HepG2 (cell line): ENCODE measurements around the gene ARHGEF7.

Experiments
- ATF1 ChIP-seq: IDR thresholded peaks from 2 replicates; pipeline ENCODE4 v1.6.1; 2016; ENCODE audit warnings: mild to moderate bottlenecking, control low read depth
- ETV5 ChIP-seq: IDR thresholded peaks from 2 replicates; pipeline ENCODE4 v1.6.1; 2018; ENCODE audit warnings: missing biosample characterization, missing genetic modification reagents, inconsistent platforms, borderline replicate concordance
- JUND ChIP-seq: sonication (generic); formaldehyde crosslinking; IDR thresholded peaks from 2 replicates; pipeline ENCODE4 v1.8.0; 2022; ENCODE audit warnings: mild to moderate bottlenecking, missing genetic modification reagents
- KLF16 ChIP-seq, 2 experiments: sonication (generic) in 1 of 2; formaldehyde crosslinking in 1 of 2; IDR thresholded peaks; 2 replicates each; pipeline versions ENCODE4 v1.6.1 to v1.8.0; 2016 to 2023; ENCODE audit warnings: missing genetic modification reagents in 2 of 2, missing compliant biosample characterization in 1 of 2
- PAF1 ChIP-seq: IDR thresholded peaks from 2 replicates; pipeline ENCODE4 v1.6.1; 2016; ENCODE audit warnings: missing genetic modification reagents, missing compliant biosample characterization
- PHF20 ChIP-seq: sonication (generic); formaldehyde crosslinking; IDR thresholded peaks from 2 replicates; pipeline ENCODE4 v1.5.0; 2020; ENCODE audit warnings: mild to moderate bottlenecking, missing genetic modification reagents
- SNRNP70 ChIP-seq: fragments of 200-400 bp; formaldehyde crosslinking; IDR thresholded peaks from 2 replicates; pipeline ENCODE4 v1.6.1; 2017; ENCODE audit warnings: mild to moderate bottlenecking, low read depth, low read length, moderate library complexity
- ZNF263 ChIP-seq: sonication (generic); formaldehyde crosslinking; IDR thresholded peaks from 2 replicates; pipeline ENCODE4 v1.4.0; 2020; ENCODE audit warnings: missing genetic modification reagents
- ZNF350 ChIP-seq: sonication (generic); formaldehyde crosslinking; IDR thresholded peaks from 2 replicates; pipeline ENCODE4 v1.4.0; 2020; ENCODE audit warnings: mild to moderate bottlenecking, low read depth, missing genetic modification reagents, borderline replicate concordance
- TF ChIP-seq, protein P1 (sequence below): sonication (generic); formaldehyde crosslinking; IDR thresholded peaks from 2 replicates; pipeline ENCODE4 v1.5.0; 2020; ENCODE audit warnings: mild to moderate bottlenecking, missing genetic modification reagents, borderline replicate concordance
- TF ChIP-seq, protein P2 (sequence below): sonication (generic); formaldehyde crosslinking; IDR thresholded peaks from 2 replicates; pipeline ENCODE4 v1.4.0; 2020; ENCODE audit warnings: missing genetic modification reagents, borderline replicate concordance

DNA sequence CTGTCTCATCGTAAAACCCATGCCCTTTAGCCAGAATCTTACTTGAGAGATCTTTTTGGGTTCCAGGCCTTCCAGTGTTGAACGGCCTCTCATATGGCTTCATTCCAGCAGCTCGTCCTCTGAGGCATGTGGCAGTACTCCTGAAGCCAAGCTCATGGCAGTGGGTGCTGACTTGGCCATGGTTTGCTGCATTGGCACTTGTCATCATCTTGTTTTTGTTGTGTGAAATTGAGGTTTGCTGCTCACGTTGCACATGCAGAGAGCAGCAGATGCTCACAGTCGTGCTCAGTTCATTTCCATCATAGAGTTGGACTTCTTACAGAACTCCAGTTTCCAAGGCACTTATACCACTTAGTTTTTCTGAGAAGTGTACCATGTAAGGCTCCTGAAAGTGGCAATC is 220.2 kb downstream of the ARHGEF7 start:
- no peak for TF ChIP-seq JUND (CRISPR knock-in tag)
- no peak for TF ChIP-seq ATF1 (CRISPR knock-in tag)
- no peak for TF ChIP-seq ETV5 (CRISPR knock-in tag)
- no peak for TF ChIP-seq PHF20 (CRISPR knock-in tag)
- no peak for TF ChIP-seq PAF1
- TF ChIP-seq, protein P1, sequence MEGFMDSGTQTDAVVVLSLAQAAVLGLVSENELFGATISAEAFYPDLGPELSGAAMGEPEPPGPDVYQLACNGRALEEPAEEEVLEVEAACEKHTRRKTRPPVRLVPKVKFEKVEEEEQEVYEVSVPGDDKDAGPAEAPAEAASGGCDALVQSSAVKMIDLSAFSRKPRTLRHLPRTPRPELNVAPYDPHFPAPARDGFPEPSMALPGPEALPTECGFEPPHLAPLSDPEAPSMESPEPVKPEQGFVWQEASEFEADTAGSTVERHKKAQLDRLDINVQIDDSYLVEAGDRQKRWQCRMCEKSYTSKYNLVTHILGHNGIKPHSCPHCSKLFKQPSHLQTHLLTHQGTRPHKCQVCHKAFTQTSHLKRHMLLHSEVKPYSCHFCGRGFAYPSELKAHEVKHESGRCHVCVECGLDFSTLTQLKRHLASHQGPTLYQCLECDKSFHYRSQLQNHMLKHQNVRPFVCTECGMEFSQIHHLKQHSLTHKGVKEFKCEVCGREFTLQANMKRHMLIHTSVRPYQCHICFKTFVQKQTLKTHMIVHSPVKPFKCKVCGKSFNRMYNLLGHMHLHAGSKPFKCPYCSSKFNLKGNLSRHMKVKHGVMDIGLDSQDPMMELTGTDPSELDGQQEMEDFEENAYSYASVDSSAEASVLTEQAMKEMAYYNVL, result no peak
- TF ChIP-seq, protein P2, sequence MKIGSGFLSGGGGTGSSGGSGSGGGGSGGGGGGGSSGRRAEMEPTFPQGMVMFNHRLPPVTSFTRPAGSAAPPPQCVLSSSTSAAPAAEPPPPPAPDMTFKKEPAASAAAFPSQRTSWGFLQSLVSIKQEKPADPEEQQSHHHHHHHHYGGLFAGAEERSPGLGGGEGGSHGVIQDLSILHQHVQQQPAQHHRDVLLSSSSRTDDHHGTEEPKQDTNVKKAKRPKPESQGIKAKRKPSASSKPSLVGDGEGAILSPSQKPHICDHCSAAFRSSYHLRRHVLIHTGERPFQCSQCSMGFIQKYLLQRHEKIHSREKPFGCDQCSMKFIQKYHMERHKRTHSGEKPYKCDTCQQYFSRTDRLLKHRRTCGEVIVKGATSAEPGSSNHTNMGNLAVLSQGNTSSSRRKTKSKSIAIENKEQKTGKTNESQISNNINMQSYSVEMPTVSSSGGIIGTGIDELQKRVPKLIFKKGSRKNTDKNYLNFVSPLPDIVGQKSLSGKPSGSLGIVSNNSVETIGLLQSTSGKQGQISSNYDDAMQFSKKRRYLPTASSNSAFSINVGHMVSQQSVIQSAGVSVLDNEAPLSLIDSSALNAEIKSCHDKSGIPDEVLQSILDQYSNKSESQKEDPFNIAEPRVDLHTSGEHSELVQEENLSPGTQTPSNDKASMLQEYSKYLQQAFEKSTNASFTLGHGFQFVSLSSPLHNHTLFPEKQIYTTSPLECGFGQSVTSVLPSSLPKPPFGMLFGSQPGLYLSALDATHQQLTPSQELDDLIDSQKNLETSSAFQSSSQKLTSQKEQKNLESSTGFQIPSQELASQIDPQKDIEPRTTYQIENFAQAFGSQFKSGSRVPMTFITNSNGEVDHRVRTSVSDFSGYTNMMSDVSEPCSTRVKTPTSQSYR (CRISPR knock-in tag), result no peak
- TF ChIP-seq SNRNP70, result no peak
- TF ChIP-seq KLF16 (CRISPR knock-in tag; IDR thresholded peaks at IDR 0.05), result no peak
- TF ChIP-seq ZNF263 (CRISPR knock-in tag), result no peak
- TF ChIP-seq ZNF350, result no peak
